AG04449 (cell line): ENCODE results near the gene MPG.

Source experiments
- CTCF ChIA-PET: fragments of 350-600 bp; formaldehyde crosslinking; extraction: SDS; loops from one replicate; lab custom pipeline; 2021; ENCODE audit warnings: antibody characterized with exemption; lab: Yijun Ruan, JAX
- POLR2A ChIA-PET: fragments of 400-600, 350-600 bp; formaldehyde crosslinking; extraction: SDS; loops from one replicate; lab custom pipeline; 2020; ENCODE audit warnings: antibody characterized with exemption, inconsistent platforms; lab: Yijun Ruan, JAX
- DNase-seq: peaks from one replicate; pipeline ENCODE4 v3.0.0-alpha.2; 2010; ENCODE audit warnings: low read depth, low spot score
- H3K4me3 ChIP-seq: 2 replicates; pipeline ENCODE4 v1.5.1; 2011; ENCODE audit warnings: low read depth, mild to moderate bottlenecking, control low read depth, low read length
- CTCF ChIP-seq: IDR thresholded peaks from one replicate; pipeline ENCODE4 v1.5.1; 2011; ENCODE audit warnings: mild to moderate bottlenecking, moderate library complexity, low read length, control low read depth, inconsistent platforms; ENCODE audit not compliant: insufficient read depth; ENCODE audit errors: missing control alignments

The MPG gene

GRCh38 chr16:69181-69580 is 8.8 kb upstream of the MPG start:
- no peak for TF ChIP-seq CTCF
- H3K4me3 ChIP-seq: no peak overlapping the region
- DNase-seq: no peak
- CTCF ChIA-PET: interaction anchor here (1.0 to 25.1 kb wide), 8 partner anchors 8 to 293 kb away, joined by 3 to 728 read pairs (median 9); partner anchors contain the start of gene HBQ1
- POLR2A ChIA-PET: interaction anchor here (1.0 to 1.5 kb wide), 2 partner anchors 16 to 25 kb away, joined by 3 to 4 read pairs; partner anchors contain the start of genes POLR3K and SNRNP25

GRCh38 chr16:71210-71539 is 6.8 kb upstream of the MPG start:
- no peak for TF ChIP-seq CTCF
- H3K4me3 ChIP-seq: peak overlapping the region; percentile 76
- POLR2A ChIA-PET: interaction anchor here (1.2 to 2.3 kb wide), 6 partner anchors 9 to 19 kb away, joined by 3 to 10 read pairs (median 4); no protein-coding TSS in a partner anchor
- DNase-seq: no peak
- CTCF ChIA-PET: interaction anchor here (0.7 to 25.1 kb wide), 10 partner anchors 11 to 291 kb away, joined by 3 to 728 read pairs (median 8); partner anchors contain the start of gene HBQ1

- H3K4me3 ChIP-seq: peak overlapping the region; percentile 76
- TF ChIP-seq CTCF: peak; percentile 3
- ChIA-PET POLR2A (interaction anchor here (0.7 to 2.3 kb wide), 7 partner anchors 9 to 111 kb away, joined by 3 to 10 read pairs (median 4); no protein-coding TSS in a partner anchor), CTCF (interaction anchor here (1.0 to 25.1 kb wide), 9 partner anchors 11 to 290 kb away, joined by 3 to 728 read pairs (median 8); partner anchors contain the start of gene HBQ1)
- DNase-seq: no peak
These were observed 6.3 kb upstream of the MPG start for GRCh38 chr16:71540-72401.

GRCh38 chr16:72561-73548 is 5.2 kb upstream of the MPG start, which contains the start of gene RHBDF1:
TSS of gene RHBDF1 (minus strand) at chr16:72631. CDS start at chr16:65015, 7,616 bp downstream.
- no peak for DNase-seq
- no peak for TF ChIP-seq CTCF
- H3K4me3 ChIP-seq: peak within 1 kb of the TSS; percentile 76
- POLR2A ChIA-PET: interaction anchor here (1.3 to 2.3 kb wide), 3 partner anchors 11 to 17 kb away, joined by 3 to 10 read pairs (median 6); no protein-coding TSS in a partner anchor
- CTCF ChIA-PET: interaction anchor here (1.3 to 25.1 kb wide), 4 partner anchors 18 to 289 kb away, joined by 5 to 728 read pairs (median 14); no protein-coding TSS in a partner anchor

- no peak overlapping the region for H3K4me3 ChIP-seq
- DNase-seq: no peak
- POLR2A ChIA-PET: interaction anchor here (1.2 kb wide), 1 partner anchor 11 kb away, joined by 4 read pairs; no protein-coding TSS in a partner anchor
- TF ChIP-seq CTCF: no peak
- CTCF ChIA-PET: interaction anchor here (0.9 to 25.1 kb wide), 5 partner anchors 10 to 138 kb away, joined by 4 to 728 read pairs (median 20); no protein-coding TSS in a partner anchor
These were observed 3.8 kb upstream of the MPG start for GRCh38 chr16:74051-74746.
